Mucosa of stomach (tissue), 1 donor: ENCODE results near the gene SCAANT1.

Experiments
- H3K27me3 ChIP-seq: one replicate; pipeline ENCODE4 v1.7.0; 2013; ENCODE audit warnings: mild to moderate bottlenecking, low read length; ENCODE audit not compliant: control insufficient read depth, insufficient read depth
- H3K36me3 ChIP-seq: one replicate; pipeline ENCODE4 v1.7.0; 2013; ENCODE audit warnings: low read length; ENCODE audit not compliant: control insufficient read depth, insufficient read depth
- H3K4me1 ChIP-seq: one replicate; pipeline ENCODE4 v1.7.0; 2013; ENCODE audit warnings: mild to moderate bottlenecking, low read length; ENCODE audit not compliant: control insufficient read depth, insufficient read depth
- H3K4me3 ChIP-seq: one replicate; pipeline ENCODE4 v1.7.0; 2013; ENCODE audit warnings: low read length
- H3K9ac ChIP-seq: one replicate; pipeline ENCODE4 v1.7.0; 2013; ENCODE audit warnings: mild to moderate bottlenecking, low read length, moderate library complexity
- H3K9me3 ChIP-seq: one replicate; pipeline ENCODE4 v1.7.0; 2013; ENCODE audit warnings: mild to moderate bottlenecking, low read length, moderate library complexity; ENCODE audit not compliant: control insufficient read depth
- donor health status: Pancreatic carcinoma.

The SCAANT1 gene

GRCh38 chr3:63864008-63864964, 47.9 kb downstream of the SCAANT1 start:
- H3K9ac ChIP-seq, result peak overlapping the region; percentile 80
- peak overlapping the region; percentile 31 for H3K4me3 ChIP-seq
- no peaks in the 10 kb centered on the region for H3K36me3 ChIP-seq
- no peaks in the 10 kb centered on the region for H3K9me3 ChIP-seq
- peaks cover 21% of the 10 kb centered on the region for H3K4me1 ChIP-seq
- H3K27me3 ChIP-seq, result no peaks in the 10 kb centered on the region

DNA sequence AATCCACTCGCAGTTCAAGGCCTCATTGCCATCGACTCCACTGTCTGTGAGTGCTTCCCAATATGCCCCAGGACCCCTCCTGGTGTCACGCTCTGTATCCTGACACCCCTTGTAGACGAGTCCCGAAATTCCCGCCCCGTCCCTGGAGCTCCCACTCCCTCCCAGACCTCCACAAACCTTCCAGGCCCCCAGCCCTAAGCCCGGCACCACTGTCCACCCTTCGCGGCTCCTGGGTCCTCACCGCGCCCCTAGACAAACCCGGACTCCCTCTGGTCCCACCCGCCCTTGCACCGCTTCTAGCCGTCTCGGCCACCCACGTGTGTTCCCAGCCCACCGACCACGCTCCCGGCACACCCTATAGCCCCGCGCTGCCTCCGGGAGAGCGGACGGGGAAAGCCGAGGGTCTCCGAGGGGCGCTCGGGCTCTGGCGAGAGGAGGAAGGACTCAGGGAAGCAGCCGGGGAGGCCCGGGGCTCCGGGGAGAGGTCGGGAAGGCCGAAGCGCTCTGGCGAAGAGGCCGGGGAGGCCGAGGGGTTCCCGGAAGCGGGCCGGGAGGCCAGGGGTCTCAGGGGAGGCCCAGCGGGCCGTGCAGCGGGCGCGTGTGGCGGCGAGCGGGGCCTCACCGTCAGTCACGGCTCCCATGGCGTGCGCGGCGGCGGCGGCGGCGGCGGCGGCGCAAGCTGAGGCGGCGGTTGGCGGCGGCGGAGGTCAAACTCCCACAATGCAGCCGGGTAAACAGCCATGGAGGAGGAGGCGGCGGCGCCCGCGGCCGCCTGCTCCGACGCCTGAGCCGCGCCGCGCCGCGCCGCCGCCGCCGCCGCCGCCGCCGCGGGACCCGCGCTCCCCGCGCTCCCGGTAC, 48.8 kb downstream of the SCAANT1 start, which contains the start of the genes ATXN7 and THOC7:
ATXN7 (plus strand) TSS at position 718 of the 858 bp plus-strand sequence. CDS start 48,732 bp downstream, outside the sequence.
THOC7 (minus strand) TSS at position 656 of the 858 bp plus-strand sequence; CDS start at position 641, 15 bp downstream.
- H3K27me3 ChIP-seq, result no peaks in the 10 kb centered on the region
- peaks cover 21% of the 10 kb centered on the region for H3K4me1 ChIP-seq
- H3K36me3 ChIP-seq, result no peaks in the 10 kb centered on the region
- H3K9me3 ChIP-seq, result no peaks in the 10 kb centered on the region
- peak within 1 kb of the TSS; percentile 90 for H3K4me3 ChIP-seq
- H3K9ac ChIP-seq, result peak within 1 kb of the TSS; percentile 95

- no peaks in the 10 kb centered on the region for H3K36me3 ChIP-seq
- peaks cover 21% of the 10 kb centered on the region for H3K4me1 ChIP-seq
- peak overlapping the region; percentile 95 for H3K9ac ChIP-seq
- peak overlapping the region; percentile 90 for H3K4me3 ChIP-seq
- H3K27me3 ChIP-seq, result no peaks in the 10 kb centered on the region
- H3K9me3 ChIP-seq, result no peaks in the 10 kb centered on the region
Measured at GRCh38 chr3:63862804-63863149, 49.4 kb downstream of the SCAANT1 start.
